ENCODE data around the gene ZNF592.

DNA sequence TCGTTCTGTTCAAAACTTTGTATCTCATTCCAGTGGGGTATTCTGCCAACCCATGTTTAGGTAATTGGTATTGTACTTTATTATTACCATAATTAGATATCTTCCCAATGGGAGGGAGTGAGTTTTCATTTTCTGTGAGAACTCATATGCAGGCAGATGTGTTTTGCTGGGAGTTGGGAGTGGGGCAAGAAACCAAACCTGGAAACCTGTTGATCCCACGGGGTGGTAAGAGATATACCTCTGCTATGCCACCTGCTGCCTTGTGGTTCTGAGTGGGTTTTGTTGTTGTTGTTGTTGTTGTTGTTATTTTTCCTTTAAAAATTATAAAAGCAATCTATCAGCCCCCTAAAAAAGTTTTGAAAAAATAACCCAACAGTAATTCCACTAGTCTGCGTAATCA, 32.1 kb downstream of the ZNF592 start:
- TF ChIP-seq, protein P1, sequence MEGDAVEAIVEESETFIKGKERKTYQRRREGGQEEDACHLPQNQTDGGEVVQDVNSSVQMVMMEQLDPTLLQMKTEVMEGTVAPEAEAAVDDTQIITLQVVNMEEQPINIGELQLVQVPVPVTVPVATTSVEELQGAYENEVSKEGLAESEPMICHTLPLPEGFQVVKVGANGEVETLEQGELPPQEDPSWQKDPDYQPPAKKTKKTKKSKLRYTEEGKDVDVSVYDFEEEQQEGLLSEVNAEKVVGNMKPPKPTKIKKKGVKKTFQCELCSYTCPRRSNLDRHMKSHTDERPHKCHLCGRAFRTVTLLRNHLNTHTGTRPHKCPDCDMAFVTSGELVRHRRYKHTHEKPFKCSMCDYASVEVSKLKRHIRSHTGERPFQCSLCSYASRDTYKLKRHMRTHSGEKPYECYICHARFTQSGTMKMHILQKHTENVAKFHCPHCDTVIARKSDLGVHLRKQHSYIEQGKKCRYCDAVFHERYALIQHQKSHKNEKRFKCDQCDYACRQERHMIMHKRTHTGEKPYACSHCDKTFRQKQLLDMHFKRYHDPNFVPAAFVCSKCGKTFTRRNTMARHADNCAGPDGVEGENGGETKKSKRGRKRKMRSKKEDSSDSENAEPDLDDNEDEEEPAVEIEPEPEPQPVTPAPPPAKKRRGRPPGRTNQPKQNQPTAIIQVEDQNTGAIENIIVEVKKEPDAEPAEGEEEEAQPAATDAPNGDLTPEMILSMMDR (tag by site-specific recombination; IDR thresholded peaks at IDR 0.05): no peak
- TF ChIP-seq ZBTB8A (tag by site-specific recombination; IDR thresholded peaks at IDR 0.05): no peak
- no peak for TF ChIP-seq ZNF239 (tag by site-specific recombination; IDR thresholded peaks at IDR 0.05)
- TF ChIP-seq, protein P2, sequence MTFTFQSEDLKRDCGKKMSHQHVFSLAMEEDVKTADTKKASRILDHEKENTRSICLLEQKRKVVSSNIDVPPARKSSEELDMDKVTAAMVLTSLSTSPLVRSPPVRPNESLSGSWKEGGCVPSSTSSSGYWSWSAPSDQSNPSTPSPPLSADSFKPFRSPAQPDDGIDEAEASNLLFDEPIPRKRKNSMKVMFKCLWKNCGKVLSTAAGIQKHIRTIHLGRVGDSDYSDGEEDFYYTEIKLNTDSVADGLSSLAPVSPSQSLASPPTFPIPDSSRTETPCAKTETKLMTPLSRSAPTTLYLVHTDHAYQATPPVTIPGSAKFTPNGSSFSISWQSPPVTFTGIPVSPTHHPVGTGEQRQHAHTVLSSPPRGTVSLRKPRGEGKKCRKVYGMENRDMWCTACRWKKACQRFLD (tag by site-specific recombination; IDR thresholded peaks at IDR 0.05): no peak
- no peak for TF ChIP-seq ZNF302 (tag by site-specific recombination; IDR thresholded peaks at IDR 0.05; ENCODE audit: low read depth)
- no peak for TF ChIP-seq ZFP37 (tag by site-specific recombination; IDR thresholded peaks at IDR 0.05)
- no peak for TF ChIP-seq KLF7 (tag by site-specific recombination; IDR thresholded peaks at IDR 0.05; ENCODE audit: borderline replicate concordance)
- TF ChIP-seq ZNF560 (tag by site-specific recombination; IDR thresholded peaks at IDR 0.05; ENCODE audit: borderline replicate concordance): no peak
- TF ChIP-seq ZNF529 (tag by site-specific recombination; IDR thresholded peaks at IDR 0.05; ENCODE audit: insufficient replicate concordance): no peak
- no peak for TF ChIP-seq ZBTB1 (tag by site-specific recombination; IDR thresholded peaks at IDR 0.05)
- no peak for TF ChIP-seq ZNF670 (tag by site-specific recombination; IDR thresholded peaks at IDR 0.05; ENCODE audit: low read depth)
